Sciatic nerve (tissue), 2 donors: Measurements from ENCODE around the gene NYNRIN. TPM values are rescaled to one million over a fixed set of nuclear protein-coding genes. Genes with fewer than 3 reads are reported as not detected.

Source experiments
- ATAC-seq: fragments of 200-7000 bp; cut with Tn5 transposase; one replicate; pipeline ENCODE4 v1.9.1; 2020; ENCODE audit warnings: mild to moderate bottlenecking, moderate library complexity
- DNase-seq: peaks from one replicate; pipeline ENCODE4 v3.0.0-alpha.2; 2020; ENCODE audit warnings: low spot score
- intact Hi-C: fragments of 100-400 bp; cut with DNase I; formaldehyde crosslinking; loops from one replicate; pipeline ENCODE4 v1.14.2; 2022
- total RNA-seq: library from RNA; stranded (reverse); fragmentation: NEBNext Ultra II Directional; extraction: Animal tissue kit (Norgen Biotek cat#: 25700); gene quantifications from one replicate; pipeline ENCODE4 v1.2.1, GENCODE V29; 2021
- donor health status: DM: no; HTN: no; CAD: no.
- donor health status: DM: no; HTN: no; CAD: no.

The NYNRIN gene
- total RNA-seq, 1 donor from 2014 or later: 20.0 TPM

DNA sequence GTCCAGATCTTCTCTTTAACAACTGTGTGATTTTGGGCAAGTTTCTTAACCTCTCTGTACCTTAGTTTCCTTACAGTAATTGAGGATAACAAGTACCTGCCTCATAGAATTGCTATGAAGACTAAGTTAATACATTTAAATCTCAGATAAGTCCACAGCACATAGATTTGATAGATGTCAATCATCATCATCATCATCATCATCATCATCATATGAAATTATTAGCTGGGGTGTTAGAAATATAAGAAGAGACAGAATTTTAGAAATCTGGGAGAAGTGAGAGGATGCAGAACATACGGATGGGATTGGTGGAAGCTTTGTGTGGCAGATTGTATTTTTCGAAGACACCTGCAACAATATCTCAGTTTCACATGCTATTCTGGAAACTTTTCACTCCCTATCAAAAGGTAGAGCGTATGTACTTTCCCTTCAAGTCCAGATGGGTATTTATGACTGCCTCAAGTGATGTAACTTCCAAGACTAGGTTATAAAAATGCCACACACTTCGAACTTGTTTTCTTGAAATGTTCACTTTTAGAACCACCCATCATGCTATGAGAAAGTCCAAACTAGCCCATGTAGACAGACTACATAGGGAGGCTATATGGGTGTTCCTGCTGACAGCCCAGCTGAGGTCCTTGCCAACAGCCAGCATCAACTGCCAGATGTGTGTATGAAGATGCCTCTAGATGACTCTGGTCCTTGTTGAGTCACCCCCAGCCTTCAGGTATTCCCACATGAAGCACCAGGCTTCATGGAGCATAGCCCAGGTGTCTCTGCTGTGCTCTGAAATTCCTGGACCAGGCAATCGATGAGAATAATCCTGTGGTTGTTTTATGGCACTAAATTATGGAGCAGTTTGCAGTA lies 64.4 kb downstream of the NYNRIN start:
- DNase-seq (no peak), ATAC-seq (no peak)
- intact Hi-C loops: no loop called here

DNA sequence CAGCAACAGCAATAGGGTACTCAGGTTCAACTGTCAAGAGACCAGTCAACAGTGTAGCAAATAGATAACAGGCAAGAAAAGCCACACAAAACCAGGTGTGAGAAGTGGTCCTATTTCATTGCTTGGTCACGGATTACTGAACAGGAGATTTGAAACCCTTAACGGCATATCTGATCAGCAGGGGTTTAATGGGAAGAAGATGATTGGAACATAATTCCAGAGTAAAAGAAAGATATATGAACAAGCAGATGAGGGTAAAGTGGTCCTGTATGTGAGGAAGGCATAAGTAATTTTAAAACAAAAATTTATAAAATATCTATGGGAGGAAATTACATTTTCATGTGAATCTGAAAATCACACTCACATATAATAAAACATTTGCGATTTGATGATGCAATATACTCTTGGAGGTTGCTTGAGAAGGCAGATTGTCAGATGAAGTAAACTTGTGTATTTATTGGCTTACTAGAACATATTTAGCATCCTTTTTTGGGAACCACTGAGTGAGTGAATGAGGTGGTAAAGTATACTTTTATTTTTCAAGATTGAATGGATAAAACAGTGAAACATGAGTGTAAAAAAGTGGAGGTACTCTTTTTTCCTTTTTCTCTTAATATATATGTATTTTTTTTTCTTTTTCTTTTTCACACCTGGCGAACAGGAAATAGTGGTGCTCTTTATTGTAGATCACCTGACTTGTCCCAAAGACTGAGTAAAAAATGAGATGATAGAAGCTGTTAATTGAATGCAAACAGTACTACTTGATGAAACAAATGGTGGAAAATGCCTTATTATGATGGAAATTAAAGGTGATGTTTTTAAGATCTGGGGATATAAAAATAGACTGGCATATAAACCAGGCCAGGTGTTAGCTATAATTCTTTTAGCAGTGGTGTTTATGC lies 65.3 kb downstream of the NYNRIN start:
- no peak for ATAC-seq
- no peak for DNase-seq
- intact Hi-C loops: no loop called here

DNA sequence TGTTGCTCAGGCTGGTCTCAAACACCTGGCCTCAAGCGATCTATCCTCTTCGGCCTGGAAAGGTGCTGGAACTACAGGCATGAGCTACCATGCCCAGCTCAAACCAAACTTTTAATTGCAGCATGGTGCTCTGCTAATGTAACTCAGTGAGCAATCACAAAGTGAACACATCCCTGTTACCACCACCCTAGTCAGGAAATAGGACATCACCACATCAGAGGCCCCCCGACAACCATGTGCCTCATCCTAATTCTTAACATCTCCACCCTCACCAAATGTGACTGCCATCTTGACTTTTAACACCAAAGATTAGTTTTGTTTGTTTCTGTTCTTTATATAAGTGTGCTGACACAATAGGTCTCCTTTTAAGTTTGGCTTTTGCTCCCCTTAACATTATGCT lies 66.6 kb downstream of the NYNRIN start:
- DNase-seq (no peak), ATAC-seq (no peak)
- intact Hi-C loops: no loop called here

DNA sequence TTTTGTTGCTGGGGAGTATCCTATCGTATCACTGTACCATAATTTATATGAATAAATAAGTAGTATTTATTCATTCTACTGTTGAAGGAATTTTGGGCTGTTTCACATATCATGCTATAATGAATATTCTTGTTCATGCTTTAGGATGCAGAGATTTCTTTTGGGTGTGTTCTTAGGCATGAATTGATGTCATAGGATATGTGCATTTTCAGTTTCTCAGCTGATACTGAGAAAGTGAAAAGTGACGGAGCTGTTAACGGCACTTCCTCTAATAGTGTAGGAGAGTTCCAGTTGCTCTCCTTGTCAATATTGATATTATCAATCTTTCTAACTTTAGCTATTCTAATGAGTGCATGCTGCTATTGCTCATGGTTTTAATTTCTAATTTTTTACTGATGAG lies 67.0 kb downstream of the NYNRIN start:
- ATAC-seq (no peak), DNase-seq (no peak)
- intact Hi-C loops: no loop called here

Other genes starting within 250 kb of the NYNRIN start
- 107 TPM for gene IRF9, start 237.7 kb upstream of the NYNRIN start, total RNA-seq
- 20.9 TPM for gene REC8, start 226.9 kb upstream of the NYNRIN start, total RNA-seq
- 17.7 TPM for gene IPO4, start 210.2 kb upstream of the NYNRIN start, total RNA-seq
- gene TM9SF1, start 203.6 kb upstream of the NYNRIN start, total RNA-seq: 40.8 TPM
- gene TSSK4, start 193.3 kb upstream of the NYNRIN start, total RNA-seq: not detected
- gene CHMP4A, start 185.5 kb upstream of the NYNRIN start, total RNA-seq: 56.4 TPM
- 13.8 TPM for gene MDP1, start 182.9 kb upstream of the NYNRIN start, total RNA-seq
- 132 TPM for gene NEDD8, start 166.6 kb upstream of the NYNRIN start, total RNA-seq
- 52.0 TPM for gene GMPR2, start 166.1 kb upstream of the NYNRIN start, total RNA-seq
- gene TINF2, start 156.4 kb upstream of the NYNRIN start, total RNA-seq: 81.1 TPM
- 13.2 TPM for gene TGM1, start 135.8 kb upstream of the NYNRIN start, total RNA-seq
- gene RABGGTA, start 127.4 kb upstream of the NYNRIN start, total RNA-seq: 31.9 TPM
- 27.7 TPM for gene DHRS1, start 99.2 kb upstream of the NYNRIN start, total RNA-seq
- gene NOP9, start 99.2 kb upstream of the NYNRIN start, total RNA-seq: 21.4 TPM
- 17.3 TPM for gene CIDEB, start 91.0 kb upstream of the NYNRIN start, total RNA-seq
- 5.6 TPM for gene LTB4R2, start 88.9 kb upstream of the NYNRIN start, total RNA-seq
- gene LTB4R, start 87.5 kb upstream of the NYNRIN start, total RNA-seq: 6.7 TPM
- 68.1 TPM for gene ADCY4, start 63.9 kb upstream of the NYNRIN start, total RNA-seq
- 8.9 TPM for gene RIPK3, start 59.0 kb upstream of the NYNRIN start, total RNA-seq
- 78.9 TPM for gene NFATC4, start 30.8 kb upstream of the NYNRIN start, total RNA-seq
- gene CBLN3, start 30.7 kb downstream of the NYNRIN start, total RNA-seq: 7.0 TPM
- gene KHNYN, start 31.0 kb downstream of the NYNRIN start, total RNA-seq: 73.4 TPM
- gene SDR39U1, start 43.8 kb downstream of the NYNRIN start, total RNA-seq: 43.9 TPM
- 2.3 TPM for gene CMA1, start 109.3 kb downstream of the NYNRIN start, total RNA-seq
- 6.3 TPM for gene CTSG, start 177.2 kb downstream of the NYNRIN start, total RNA-seq
- gene GZMH, start 210.7 kb downstream of the NYNRIN start, total RNA-seq: 1.6 TPM
- 3.1 TPM for gene GZMB, start 235.2 kb downstream of the NYNRIN start, total RNA-seq